Measurements from ENCODE around the gene SLC9A5.

DNA sequence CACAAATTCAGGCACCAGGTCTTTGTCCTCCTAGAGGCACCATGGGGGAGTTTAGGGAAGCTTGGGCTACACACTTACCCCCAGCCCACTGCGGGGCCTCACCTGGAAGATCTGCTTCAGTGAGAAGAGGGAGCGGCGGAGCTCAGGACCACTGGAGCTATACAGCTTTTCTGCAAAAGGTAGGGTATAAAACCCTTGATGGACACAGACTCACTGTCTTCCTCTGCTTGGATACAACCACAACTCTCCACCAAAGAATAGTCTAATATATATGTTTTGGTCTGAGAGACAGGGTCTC lies 10.6 kb upstream of the SLC9A5 start:
- TF ChIP-seq, protein P1, sequence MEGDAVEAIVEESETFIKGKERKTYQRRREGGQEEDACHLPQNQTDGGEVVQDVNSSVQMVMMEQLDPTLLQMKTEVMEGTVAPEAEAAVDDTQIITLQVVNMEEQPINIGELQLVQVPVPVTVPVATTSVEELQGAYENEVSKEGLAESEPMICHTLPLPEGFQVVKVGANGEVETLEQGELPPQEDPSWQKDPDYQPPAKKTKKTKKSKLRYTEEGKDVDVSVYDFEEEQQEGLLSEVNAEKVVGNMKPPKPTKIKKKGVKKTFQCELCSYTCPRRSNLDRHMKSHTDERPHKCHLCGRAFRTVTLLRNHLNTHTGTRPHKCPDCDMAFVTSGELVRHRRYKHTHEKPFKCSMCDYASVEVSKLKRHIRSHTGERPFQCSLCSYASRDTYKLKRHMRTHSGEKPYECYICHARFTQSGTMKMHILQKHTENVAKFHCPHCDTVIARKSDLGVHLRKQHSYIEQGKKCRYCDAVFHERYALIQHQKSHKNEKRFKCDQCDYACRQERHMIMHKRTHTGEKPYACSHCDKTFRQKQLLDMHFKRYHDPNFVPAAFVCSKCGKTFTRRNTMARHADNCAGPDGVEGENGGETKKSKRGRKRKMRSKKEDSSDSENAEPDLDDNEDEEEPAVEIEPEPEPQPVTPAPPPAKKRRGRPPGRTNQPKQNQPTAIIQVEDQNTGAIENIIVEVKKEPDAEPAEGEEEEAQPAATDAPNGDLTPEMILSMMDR (IDR thresholded peaks at IDR 0.05; ENCODE audit: low read depth, low read length, missing input control) = no peak
- no peak for TF ChIP-seq HNF4G (IDR thresholded peaks at IDR 0.05)
- no peak for TF ChIP-seq FOXA2 (IDR thresholded peaks at IDR 0.05)
- TF ChIP-seq, protein P2, sequence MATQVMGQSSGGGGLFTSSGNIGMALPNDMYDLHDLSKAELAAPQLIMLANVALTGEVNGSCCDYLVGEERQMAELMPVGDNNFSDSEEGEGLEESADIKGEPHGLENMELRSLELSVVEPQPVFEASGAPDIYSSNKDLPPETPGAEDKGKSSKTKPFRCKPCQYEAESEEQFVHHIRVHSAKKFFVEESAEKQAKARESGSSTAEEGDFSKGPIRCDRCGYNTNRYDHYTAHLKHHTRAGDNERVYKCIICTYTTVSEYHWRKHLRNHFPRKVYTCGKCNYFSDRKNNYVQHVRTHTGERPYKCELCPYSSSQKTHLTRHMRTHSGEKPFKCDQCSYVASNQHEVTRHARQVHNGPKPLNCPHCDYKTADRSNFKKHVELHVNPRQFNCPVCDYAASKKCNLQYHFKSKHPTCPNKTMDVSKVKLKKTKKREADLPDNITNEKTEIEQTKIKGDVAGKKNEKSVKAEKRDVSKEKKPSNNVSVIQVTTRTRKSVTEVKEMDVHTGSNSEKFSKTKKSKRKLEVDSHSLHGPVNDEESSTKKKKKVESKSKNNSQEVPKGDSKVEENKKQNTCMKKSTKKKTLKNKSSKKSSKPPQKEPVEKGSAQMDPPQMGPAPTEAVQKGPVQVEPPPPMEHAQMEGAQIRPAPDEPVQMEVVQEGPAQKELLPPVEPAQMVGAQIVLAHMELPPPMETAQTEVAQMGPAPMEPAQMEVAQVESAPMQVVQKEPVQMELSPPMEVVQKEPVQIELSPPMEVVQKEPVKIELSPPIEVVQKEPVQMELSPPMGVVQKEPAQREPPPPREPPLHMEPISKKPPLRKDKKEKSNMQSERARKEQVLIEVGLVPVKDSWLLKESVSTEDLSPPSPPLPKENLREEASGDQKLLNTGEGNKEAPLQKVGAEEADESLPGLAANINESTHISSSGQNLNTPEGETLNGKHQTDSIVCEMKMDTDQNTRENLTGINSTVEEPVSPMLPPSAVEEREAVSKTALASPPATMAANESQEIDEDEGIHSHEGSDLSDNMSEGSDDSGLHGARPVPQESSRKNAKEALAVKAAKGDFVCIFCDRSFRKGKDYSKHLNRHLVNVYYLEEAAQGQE (IDR thresholded peaks at IDR 0.05) = no peak
- TF ChIP-seq YY1 (IDR thresholded peaks at IDR 0.05) = no peak
- no peak for TF ChIP-seq JUND (IDR thresholded peaks at IDR 0.05)
- TF ChIP-seq, protein P3, sequence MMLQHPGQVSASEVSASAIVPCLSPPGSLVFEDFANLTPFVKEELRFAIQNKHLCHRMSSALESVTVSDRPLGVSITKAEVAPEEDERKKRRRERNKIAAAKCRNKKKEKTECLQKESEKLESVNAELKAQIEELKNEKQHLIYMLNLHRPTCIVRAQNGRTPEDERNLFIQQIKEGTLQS (IDR thresholded peaks at IDR 0.05) = no peak
- TF ChIP-seq RAD21 (IDR thresholded peaks at IDR 0.05) = no peak
